Stimulated activated CD8-positive, alpha-beta memory T cell treated with anti-CD3 and anti-CD28 coated beads, Interleukin-12 subunit alpha, Interleukin-12 subunit beta, amount 100 ng/mL, for 1 hour (primary cell): ENCODE measurements around the gene EPHA10.
"Not testable (repeated sequence)": the region's sequence is repeated elsewhere in the genome, so short reads cannot be mapped to it uniquely, and the experiment has no call there.

ENCODE experiments used
- DNase-seq: peaks from one replicate; pipeline ENCODE4 v3.0.0-alpha.2; 2020; ENCODE audit warnings: low read depth

EPHA10 gene

DNA sequence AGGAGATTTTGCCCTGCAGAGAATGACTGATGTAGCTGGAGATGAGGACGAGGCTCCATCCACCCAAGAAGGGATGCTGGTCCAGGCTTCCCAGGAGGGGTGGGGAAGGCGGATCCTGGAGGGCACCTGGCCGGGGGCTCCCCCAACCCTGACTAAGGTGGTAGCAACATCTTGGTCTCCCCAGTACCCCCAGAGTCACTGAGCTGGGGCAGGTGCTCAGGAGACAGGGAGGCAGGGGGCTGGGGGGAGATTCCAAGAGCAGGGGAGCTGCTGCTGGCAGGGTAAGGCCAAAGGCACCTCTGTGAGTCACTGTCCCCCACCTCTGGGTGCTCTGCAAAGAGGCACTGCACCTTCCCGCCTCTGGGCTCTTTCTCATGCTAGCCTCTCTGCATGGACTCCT is 48.6 kb downstream of the EPHA10 start:
- no peak for DNase-seq

DNA sequence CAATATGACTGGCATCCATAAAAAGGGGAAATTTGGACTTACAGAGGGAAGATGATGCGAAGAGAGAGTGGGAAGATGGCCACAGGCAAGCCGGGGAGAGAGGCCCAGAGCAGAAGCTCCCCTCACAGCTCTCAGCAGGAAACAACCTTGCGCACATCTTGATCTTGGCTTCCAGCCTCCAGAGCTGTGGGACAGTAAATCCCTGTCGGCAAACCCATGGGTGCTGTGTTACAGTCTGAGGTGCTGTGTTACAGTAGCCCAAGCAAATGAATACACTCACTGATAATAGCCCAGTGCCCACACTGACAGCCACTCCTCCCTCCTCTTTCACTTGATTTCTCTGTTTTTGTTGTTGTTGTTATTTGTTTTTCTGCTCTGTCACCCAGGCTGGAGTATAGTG is 50.2 kb downstream of the EPHA10 start:
- DNase-seq = no peak

DNA sequence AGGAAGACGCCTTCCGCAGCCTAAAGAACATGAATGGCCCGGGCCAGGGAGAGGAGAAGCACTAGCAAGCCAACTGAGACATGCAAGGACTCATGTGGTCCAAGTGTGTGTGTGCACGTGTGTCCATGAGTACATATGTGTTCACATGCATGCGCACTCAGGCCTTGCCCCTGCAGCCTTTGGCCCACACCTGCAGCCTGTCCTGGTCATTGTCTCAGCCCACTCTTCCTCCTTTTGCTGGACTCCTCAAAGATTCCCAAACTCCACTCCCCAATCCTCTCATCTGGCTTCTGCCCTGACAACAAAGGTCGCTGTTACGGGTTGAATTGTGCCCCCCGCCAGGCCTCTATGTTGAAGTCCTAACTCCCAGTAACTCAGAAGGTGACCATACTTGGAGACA is 50.7 kb downstream of the EPHA10 start:
- DNase-seq = no peak

DNA sequence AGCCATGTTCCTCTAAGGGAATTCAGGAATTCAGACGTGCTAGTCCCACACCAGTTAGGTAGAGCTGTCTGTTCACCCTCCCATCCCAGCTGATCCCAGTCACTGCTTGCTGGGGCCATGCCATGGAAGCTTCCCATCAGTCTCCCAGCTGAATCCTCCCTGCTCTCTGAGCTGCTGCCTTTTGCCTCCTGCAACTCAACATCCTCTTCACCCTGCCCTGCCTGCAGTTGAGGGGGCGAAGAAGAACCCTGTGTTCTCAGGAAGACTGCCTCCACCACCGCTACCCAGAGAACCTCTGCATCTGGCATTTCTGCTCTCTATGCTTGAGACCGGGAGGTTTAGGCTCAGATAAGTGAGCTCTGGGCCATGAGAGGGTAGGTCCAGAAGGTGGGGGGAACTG is 56.4 kb downstream of the EPHA10 start:
- DNase-seq = no peak

GRCh38 chr1:37705399-37705798 is 59.5 kb downstream of the EPHA10 start:
- no peak for DNase-seq

DNA sequence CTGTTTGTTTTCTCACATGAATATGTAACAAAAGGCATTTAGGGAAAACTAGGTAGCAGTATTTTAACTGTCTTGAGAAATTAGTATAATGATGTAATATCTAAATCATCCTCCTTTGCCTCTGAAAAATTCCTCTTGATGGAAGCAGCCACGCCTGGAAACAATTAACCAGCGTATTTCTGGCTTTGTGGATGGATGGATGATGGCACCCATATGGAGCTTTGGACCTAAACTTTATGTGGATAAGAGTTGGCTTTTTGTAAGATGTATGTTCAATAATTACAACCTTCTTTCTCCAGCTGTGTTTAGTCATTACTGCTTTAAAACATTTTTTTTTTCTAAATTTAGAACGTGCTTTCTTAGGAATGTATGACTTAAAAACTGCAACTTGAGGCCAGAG is 60.0 kb downstream of the EPHA10 start:
- DNase-seq = no peak

DNA sequence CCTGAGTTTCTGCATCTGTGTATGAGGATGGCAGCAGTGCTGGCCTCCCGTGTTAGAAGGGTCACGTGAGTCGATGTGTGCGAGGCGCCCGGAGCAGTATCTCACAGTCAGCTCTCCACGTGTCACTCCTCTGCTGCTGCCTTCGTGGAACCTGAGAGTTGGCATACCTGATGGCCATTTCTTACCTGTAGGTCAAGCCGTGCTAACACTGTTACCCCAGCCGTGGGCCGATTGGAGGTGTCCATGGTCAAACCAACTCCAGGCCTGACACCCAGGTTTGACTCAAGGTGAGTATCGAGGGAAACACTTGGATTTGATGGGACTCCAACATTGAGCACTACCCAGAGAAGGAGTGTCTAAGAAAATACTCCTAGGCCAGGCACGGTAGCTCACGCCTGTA is 61.9 kb downstream of the EPHA10 start:
- DNase-seq = no peak

GRCh38 chr1:37701051-37701450 is 63.9 kb downstream of the EPHA10 start:
- DNase-seq = no peak

GRCh38 chr1:37699147-37699546 is 65.8 kb downstream of the EPHA10 start:
- DNase-seq = no peak

DNA sequence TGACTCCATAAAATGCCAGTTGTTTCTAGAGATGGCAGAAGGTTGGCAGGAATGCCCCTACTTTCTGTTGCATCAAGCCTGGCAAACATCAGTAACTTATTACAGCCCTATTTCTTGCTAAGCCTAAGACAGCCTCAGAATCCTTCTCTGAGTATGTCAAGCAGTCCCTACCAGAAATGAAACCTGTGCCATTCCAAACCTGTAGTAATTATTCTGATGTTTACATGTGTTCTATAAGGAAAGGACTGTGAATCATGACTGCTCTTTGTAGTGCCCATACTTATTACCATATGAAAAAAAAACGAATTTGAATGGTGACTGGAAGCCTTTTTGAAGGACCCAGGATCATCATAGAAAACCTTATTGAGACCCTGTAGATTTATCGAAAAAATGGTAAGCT is 67.2 kb downstream of the EPHA10 start:
- no peak for DNase-seq

DNA sequence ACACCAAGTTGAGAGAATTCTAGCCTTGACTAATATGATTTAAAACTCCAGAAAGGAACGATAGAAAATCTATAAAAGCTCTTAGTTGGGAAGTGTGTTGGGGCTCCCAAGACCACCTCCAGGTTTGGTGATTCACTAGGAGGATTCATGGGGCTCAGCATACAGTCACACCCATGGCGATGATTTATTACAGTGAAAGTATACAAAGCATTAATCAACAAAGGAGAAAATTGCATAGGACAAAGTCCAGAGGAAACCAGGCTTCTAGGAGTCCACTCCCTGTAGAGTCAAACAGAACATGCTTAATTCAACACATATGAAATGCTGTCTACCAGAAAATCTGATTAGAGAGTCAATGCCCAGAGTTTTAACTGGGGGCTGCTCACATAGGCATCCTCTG is 67.8 kb downstream of the EPHA10 start:
- no peak for DNase-seq

GRCh38 chr1:37692834-37693175 is 72.1 kb downstream of the EPHA10 start:
- no peak for DNase-seq

GRCh38 chr1:37692078-37692833 is 72.7 kb downstream of the EPHA10 start, which contains the start of gene CDCA8:
Gene CDCA8, plus strand, starts transcription at chr1:37692516. Its CDS starts 175 bp downstream, at chr1:37692691.
- peak; percentile 96 for DNase-seq

DNA sequence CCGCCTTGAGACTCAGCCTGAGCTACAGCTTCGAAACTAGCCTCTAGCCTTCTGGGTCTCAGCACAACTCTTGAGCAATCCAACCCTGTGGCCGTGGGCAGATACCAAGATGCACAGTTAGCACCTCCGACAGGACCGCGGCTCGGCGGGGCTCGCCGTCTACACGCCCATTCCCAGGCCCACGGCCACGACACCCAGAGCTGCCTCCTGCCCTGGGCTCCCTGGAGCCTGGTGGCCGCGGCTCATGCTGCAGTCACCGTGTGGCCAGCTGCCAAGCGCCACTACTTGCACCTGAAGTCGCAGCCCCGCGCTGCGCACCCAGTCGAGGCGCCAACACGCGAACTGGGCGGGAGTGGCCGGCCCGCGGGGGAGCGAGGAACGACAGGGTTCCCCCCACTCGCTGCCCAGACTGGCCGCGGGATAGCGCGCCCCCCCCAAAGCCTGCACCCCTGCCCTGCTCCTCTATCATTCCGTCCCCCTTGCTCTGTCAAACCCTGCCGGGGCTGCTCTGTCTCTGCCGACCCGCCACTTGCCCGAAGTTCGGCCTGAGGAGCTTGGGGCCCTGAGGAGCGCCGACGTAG is 73.3 kb downstream of the EPHA10 start:
- DNase-seq = no peak

GRCh38 chr1:37688926-37689325 is 76.0 kb downstream of the EPHA10 start:
- DNase-seq = no peak

DNA sequence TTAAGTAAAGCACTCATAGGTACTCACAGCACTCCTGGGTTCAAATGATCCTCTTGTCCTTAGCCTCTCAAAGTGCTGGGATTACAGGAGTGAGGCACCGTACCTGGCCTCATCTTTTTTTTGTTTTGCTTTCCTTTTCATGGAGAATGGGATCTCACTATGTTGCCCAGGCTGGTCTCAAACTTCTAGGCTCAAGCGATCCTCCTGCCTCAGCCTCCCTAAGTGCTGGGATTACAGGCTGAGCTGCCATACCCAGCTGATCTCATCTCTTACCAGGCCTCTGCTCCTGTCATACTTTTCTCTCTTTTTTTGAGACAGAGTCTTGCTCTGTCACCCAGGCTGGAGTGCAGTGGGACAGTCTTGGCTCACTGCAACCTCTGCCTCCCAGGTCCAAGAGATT is 77.2 kb downstream of the EPHA10 start:
- DNase-seq = not testable (repeated sequence)

DNA sequence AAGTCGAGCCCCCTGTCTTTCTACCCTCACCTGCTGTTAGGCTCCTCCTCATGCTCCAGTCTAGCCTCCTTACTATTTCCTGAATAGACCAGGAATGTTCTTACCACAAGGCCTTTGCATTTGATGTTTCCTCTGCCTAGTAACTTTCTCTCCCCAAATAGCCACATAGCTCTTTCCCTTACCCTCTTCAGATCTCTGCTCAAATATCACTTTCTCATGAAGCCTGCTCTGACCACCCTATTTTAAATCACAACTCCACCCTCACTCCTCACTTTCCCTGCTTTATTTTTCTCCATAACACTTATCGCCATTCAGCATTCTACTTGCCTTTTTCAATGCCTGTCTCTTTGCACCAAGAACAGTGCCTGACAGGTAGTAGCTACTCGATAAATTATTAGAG is 79.2 kb downstream of the EPHA10 start:
- DNase-seq = no peak

GRCh38 chr1:37684182-37684581 is 80.7 kb downstream of the EPHA10 start:
- DNase-seq = not testable (repeated sequence)

- DNase-seq = peak; percentile 72
These were observed 82.5 kb downstream of the EPHA10 start for GRCh38 chr1:37682334-37682987.

GRCh38 chr1:37680933-37681332 is 84.0 kb downstream of the EPHA10 start:
- no peak for DNase-seq

DNA sequence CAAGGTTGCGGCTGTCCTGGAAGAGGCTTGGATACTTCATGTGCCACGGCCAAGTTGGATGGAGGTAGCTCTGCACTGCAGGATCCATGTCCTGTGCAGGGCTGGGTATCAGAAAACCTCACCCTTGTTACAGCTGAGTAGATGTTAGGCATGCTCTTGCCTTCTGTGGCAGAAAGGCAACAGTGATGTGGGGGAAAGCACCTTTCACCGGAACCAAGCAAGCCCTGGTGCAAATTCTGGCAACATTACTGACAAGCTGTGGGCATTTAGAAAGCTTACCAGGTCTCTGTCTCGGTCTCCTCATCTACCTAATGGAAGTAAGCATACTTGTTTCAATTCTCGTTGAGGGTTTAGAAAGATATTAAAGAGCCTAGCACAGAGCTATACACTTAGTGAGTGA is 87.1 kb downstream of the EPHA10 start:
- DNase-seq = no peak

- DNase-seq = no peak
These were observed 87.8 kb downstream of the EPHA10 start for GRCh38 chr1:37677143-37677439.

- no peak for DNase-seq
These were observed 88.4 kb downstream of the EPHA10 start for GRCh38 chr1:37676281-37677142.
